B cell (primary cell): ENCODE results near the gene NOC4L. TPM values are rescaled to one million over a fixed set of nuclear protein-coding genes. Genes with fewer than 3 reads are reported as not detected.
"Not testable (repeated sequence)": the region's sequence is repeated elsewhere in the genome, so short reads cannot be mapped to it uniquely, and the experiment has no call there.

ENCODE experiments used
- ATAC-seq: fragments of 200-7000 bp; cut with Tn5 transposase; one replicate; pipeline ENCODE4 v1.10.0; 2021; ENCODE audit warnings: low read depth, mild to moderate bottlenecking, moderate number of reproducible peaks, moderate library complexity
- CTCF ChIA-PET: fragments of 350-600 bp; sonication (Branson Sonifier 250); formaldehyde crosslinking; loops from one replicate; lab custom pipeline; 2021; ENCODE audit warnings: antibody characterized with exemption, inconsistent platforms; lab: Charles Lee
- POLR2A ChIA-PET: fragments of 350-600 bp; sonication (Branson Sonifier 250); formaldehyde crosslinking; loops from one replicate; lab custom pipeline; 2021; ENCODE audit warnings: antibody characterized with exemption; lab: Charles Lee
- DNase-seq: peaks from one replicate; pipeline ENCODE4 v3.0.0; 2013
- H2AFZ ChIP-seq: 2 replicates; pipeline ENCODE4 v1.6.1; 2012; ENCODE audit warnings: mild to moderate bottlenecking, low read depth, low read length; ENCODE audit not compliant: insufficient read depth, poor library complexity, severe bottlenecking
- H3K27ac ChIP-seq, 2 donors: 1 replicate in 1 of 2; 2 replicates in 1 of 2; pipeline ENCODE4 v1.5.1; 2012 to 2013; ENCODE audit warnings: low read length in 2 of 2, mild to moderate bottlenecking in 2 of 2, moderate library complexity in 1 of 2
- H3K27me3 ChIP-seq, 4 experiments: fragments of 200-600 bp in 1 of 4; sonication (generic) in 1 of 4; replicated peaks in 1 of 4; 1 replicate in 2 of 4; 2 replicates in 2 of 4; pipeline versions ENCODE4 v1.6.1 to v1.7.0; 2013 to 2016; ENCODE audit warnings: low read length in 3 of 4, mild to moderate bottlenecking in 2 of 4, mixed read lengths in 1 of 4, moderate library complexity in 1 of 4; ENCODE audit not compliant: insufficient read depth in 4 of 4, control insufficient read depth in 3 of 4; ENCODE audit errors: control extremely low read depth in 1 of 4
- H3K36me3 ChIP-seq, 2 experiments: replicated peaks in 1 of 2; 1 replicate in 1 of 2; 2 replicates in 1 of 2; pipeline versions ENCODE4 v1.6.1 to v1.7.1; 2013; ENCODE audit warnings: low read length in 1 of 2; ENCODE audit not compliant: insufficient read depth in 2 of 2, control insufficient read depth in 1 of 2; ENCODE audit errors: control extremely low read depth in 1 of 2, extremely low read depth in 1 of 2
- H3K4me1 ChIP-seq, 2 donors: fragments of 200-600 bp in 1 of 2; sonication (generic) in 1 of 2; 1 replicate in 1 of 2; 2 replicates in 1 of 2; pipeline versions ENCODE4 v1.5.1 to v1.6.1; 2013 to 2017; ENCODE audit warnings: low read length in 2 of 2; ENCODE audit not compliant: control insufficient read depth in 2 of 2, insufficient read depth in 2 of 2
- H3K4me2 ChIP-seq: replicated peaks from 2 replicates; pipeline ENCODE3; 2012; ENCODE audit warnings: mild to moderate bottlenecking, low read depth, low read length; ENCODE audit not compliant: poor library complexity, severe bottlenecking
- H3K4me3 ChIP-seq, 5 experiments: fragments of 200-600 bp in 1 of 5; sonication (generic) in 1 of 5; 1 replicate in 3 of 5; 2 replicates in 2 of 5; pipeline versions ENCODE4 v1.5.1 to v1.7.0; 2011 to 2016; ENCODE audit warnings: low read length in 4 of 5, mild to moderate bottlenecking in 4 of 5, low read depth in 2 of 5, control low read depth in 1 of 5, moderate library complexity in 1 of 5; ENCODE audit not compliant: insufficient read depth in 1 of 5; ENCODE audit errors: control extremely low read depth in 1 of 5, extremely low read depth in 1 of 5
- H3K79me2 ChIP-seq: fragments of 200-600 bp; sonication (generic); one replicate; pipeline ENCODE4 v1.6.0; 2016; ENCODE audit warnings: low read length; ENCODE audit not compliant: control insufficient read depth, insufficient read depth
- H3K9ac ChIP-seq: fragments of 200-600 bp; sonication (generic); 2 replicates; pipeline ENCODE4 v1.6.1; 2017; ENCODE audit warnings: mild to moderate bottlenecking, low read length, moderate library complexity
- H3K9me3 ChIP-seq, 3 donors: one replicate each; pipeline versions ENCODE4 v1.6.1 to v1.7.1; 2013; ENCODE audit warnings: low read length in 2 of 3; ENCODE audit not compliant: control insufficient read depth in 2 of 3, insufficient read depth in 1 of 3; ENCODE audit errors: control extremely low read depth in 1 of 3
- H4K20me1 ChIP-seq: 2 replicates; pipeline ENCODE4 v1.6.0; 2012; ENCODE audit warnings: mild to moderate bottlenecking, low read length; ENCODE audit not compliant: insufficient read depth, control insufficient read depth, poor library complexity, severe bottlenecking
- H3K27ac Mint-ChIP-seq: one replicate; pipeline ENCODE4 v1.8.0; 2021; ENCODE audit warnings: mixed read lengths
- H3K27me3 Mint-ChIP-seq: one replicate; pipeline ENCODE4 v1.8.0; 2021; ENCODE audit warnings: mixed read lengths
- H3K4me1 Mint-ChIP-seq: one replicate; pipeline ENCODE4 v1.8.0; 2021; ENCODE audit warnings: mixed read lengths
- H3K4me3 Mint-ChIP-seq: one replicate; pipeline ENCODE4 v1.8.0; 2021; ENCODE audit warnings: mixed read lengths
- H3K9me3 Mint-ChIP-seq: one replicate; pipeline ENCODE4 v1.8.0; 2022; ENCODE audit warnings: mixed read lengths; ENCODE audit not compliant: insufficient read depth
- EZH2 ChIP-seq: IDR thresholded peaks from 2 replicates; pipeline ENCODE4 v1.6.1; 2012; ENCODE audit warnings: borderline replicate concordance, low read depth, mild to moderate bottlenecking, moderate library complexity, low read length; ENCODE audit not compliant: insufficient read depth, poor library complexity, severe bottlenecking
- WGBS: methylation state at CpG from one replicate; pipeline ENCODE4 v1.1.5; 2013; ENCODE audit warnings: missing lambda C conversion rate; ENCODE audit not compliant: insufficient coverage; 5-methylcytosine and 5-hydroxymethylcytosine counted together
- intact Hi-C: fragments of 100-400 bp; cut with micrococcal nuclease; formaldehyde crosslinking; loops from one replicate; pipeline ENCODE4 v1.10.0; 2022
- polyA plus RNA-seq: library from polyadenylated mRNA; depleted of rRNA; stranded (reverse); fragments of >200 nt; gene quantifications from 2 replicates; pipeline ENCODE4 v1.2.3, GENCODE V29; 2012
- total RNA-seq, 2 donors: library from RNA; stranded (reverse); fragments of 120-200 nt in 1 of 2; gene quantifications; 1 replicate in 1 of 2; 2 replicates in 1 of 2; pipeline versions ENCODE4 v1.2.3 to v1.2.4, GENCODE V29; 2013 to 2022
- TF ChIP-seq, protein P1 (sequence below): fragments of 200-600 bp; IDR thresholded peaks from one replicate; pipeline ENCODE4 v1.8.0; 2022; ENCODE audit warnings: antibody characterized with exemption, mild to moderate bottlenecking

The NOC4L gene
- total and polyA plus RNA-seq, 2 donors (not counting 1 experiment from before 2014, with no cell fraction given), result 13.1 to 21.9 TPM

GRCh38 chr12:132194556-132194955 lies 50.3 kb downstream of the NOC4L start:
- H3K9me3 ChIP-seq, result peaks cover 0 to 24% (median 11%) of the 10 kb centered on the region in 3 donors
- Mint-ChIP-seq H3K4me3 (no peak overlapping the region), H3K27me3 (no peaks in the 10 kb centered on the region), H3K9me3 (peaks cover 6% of the 10 kb centered on the region), H3K4me1 (peaks cover 5% of the 10 kb centered on the region), H3K27ac (no peak overlapping the region)
- no peaks in the 10 kb centered on the region for H3K36me3 ChIP-seq
- 64% methylated on average over 7 of the region's 8 CpGs for WGBS
- H3K4me3 ChIP-seq, result no peak overlapping the region
- TF ChIP-seq, protein P1, sequence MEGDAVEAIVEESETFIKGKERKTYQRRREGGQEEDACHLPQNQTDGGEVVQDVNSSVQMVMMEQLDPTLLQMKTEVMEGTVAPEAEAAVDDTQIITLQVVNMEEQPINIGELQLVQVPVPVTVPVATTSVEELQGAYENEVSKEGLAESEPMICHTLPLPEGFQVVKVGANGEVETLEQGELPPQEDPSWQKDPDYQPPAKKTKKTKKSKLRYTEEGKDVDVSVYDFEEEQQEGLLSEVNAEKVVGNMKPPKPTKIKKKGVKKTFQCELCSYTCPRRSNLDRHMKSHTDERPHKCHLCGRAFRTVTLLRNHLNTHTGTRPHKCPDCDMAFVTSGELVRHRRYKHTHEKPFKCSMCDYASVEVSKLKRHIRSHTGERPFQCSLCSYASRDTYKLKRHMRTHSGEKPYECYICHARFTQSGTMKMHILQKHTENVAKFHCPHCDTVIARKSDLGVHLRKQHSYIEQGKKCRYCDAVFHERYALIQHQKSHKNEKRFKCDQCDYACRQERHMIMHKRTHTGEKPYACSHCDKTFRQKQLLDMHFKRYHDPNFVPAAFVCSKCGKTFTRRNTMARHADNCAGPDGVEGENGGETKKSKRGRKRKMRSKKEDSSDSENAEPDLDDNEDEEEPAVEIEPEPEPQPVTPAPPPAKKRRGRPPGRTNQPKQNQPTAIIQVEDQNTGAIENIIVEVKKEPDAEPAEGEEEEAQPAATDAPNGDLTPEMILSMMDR, result no peak
- TF ChIP-seq EZH2, result no peak
- intact Hi-C loops, result no loop called here
- peaks cover 10 to 11% of the 10 kb centered on the region in 2 donors for H3K4me1 ChIP-seq
- ATAC-seq, result no peak
- no peak overlapping the region for H2AFZ ChIP-seq
- DNase-seq, result no peak
- CTCF ChIA-PET, result no interaction called here
- H3K27me3 ChIP-seq, result peaks cover 0 to 4% (median 1%) of the 10 kb centered on the region in 4 experiments
- POLR2A ChIA-PET, result no interaction called here
- no peak overlapping the region for H3K27ac ChIP-seq
- no peak overlapping the region for H3K9ac ChIP-seq
- H3K79me2 ChIP-seq, result no peaks in the 10 kb centered on the region
- H4K20me1 ChIP-seq, result no peaks in the 10 kb centered on the region
- no peak overlapping the region for H3K4me2 ChIP-seq

GRCh38 chr12:132195242-132195641 lies 51.0 kb downstream of the NOC4L start:
- H3K4me3 Mint-ChIP-seq, CTCF ChIA-PET: not testable (repeated sequence)

More at GRCh38 chr12:132195242-132195641, 51.0 kb downstream of the NOC4L start:
- H3K4me1 ChIP-seq, H3K27me3 Mint-ChIP-seq, H3K9me3 Mint-ChIP-seq, H3K27me3 ChIP-seq, H3K9ac ChIP-seq, H4K20me1 ChIP-seq, intact Hi-C loops, H3K4me1 Mint-ChIP-seq, H2AFZ ChIP-seq, DNase-seq, H3K27ac ChIP-seq, POLR2A ChIA-PET, H3K27ac Mint-ChIP-seq, H3K36me3 ChIP-seq, ATAC-seq, H3K4me2 ChIP-seq, H3K79me2 ChIP-seq, H3K4me3 ChIP-seq: not testable (repeated sequence)
- WGBS, result 89% methylated on average over 10 of the region's 12 CpGs
- H3K9me3 ChIP-seq, result peaks cover 0 to 24% (median 11%) of the 10 kb centered on the region in 3 donors
